HL-60 (cell line): ENCODE results near the gene LCN15.
"Not testable (repeated sequence)": the region's sequence is repeated elsewhere in the genome, so short reads cannot be mapped to it uniquely, and the experiment has no call there.

Source experiments
- DNase-seq, 2 experiments: peaks; one replicate each; pipeline ENCODE4 v3.0.0-alpha.2; 2010 to 2020; ENCODE audit warnings: low read depth in 1 of 2, low spot score in 1 of 2
- H3K27ac ChIP-seq: fragments of 250-450 bp; sonication (Bioruptor Pico); replicated peaks from 2 replicates; pipeline ENCODE4 v1.5.1; 2020; ENCODE audit warnings: mild to moderate bottlenecking, moderate library complexity
- H3K27me3 ChIP-seq: fragments of 250-450 bp; sonication (Bioruptor Pico); 2 replicates; pipeline ENCODE4 v1.5.1; 2021; ENCODE audit warnings: mild to moderate bottlenecking, moderate library complexity; ENCODE audit not compliant: insufficient read depth, poor library complexity, severe bottlenecking
- H3K4me3 ChIP-seq: replicated peaks from 2 replicates; pipeline ENCODE4 v1.5.1; 2011; ENCODE audit warnings: mild to moderate bottlenecking, control low read depth, low read length; ENCODE audit not compliant: insufficient read depth
- GABPA ChIP-seq: IDR thresholded peaks from 2 replicates; pipeline ENCODE4 v1.6.1; 2012; ENCODE audit warnings: low read depth
- POLR2AphosphoS5 ChIP-seq: IDR thresholded peaks from 2 replicates; pipeline ENCODE4 v1.6.1; 2012; ENCODE audit warnings: low read depth
- SPI1 ChIP-seq: IDR thresholded peaks from 2 replicates; pipeline ENCODE4 v1.6.1; 2012; ENCODE audit warnings: low read depth, mild to moderate bottlenecking, borderline replicate concordance
- TF ChIP-seq, protein P1 (sequence below): IDR thresholded peaks from one replicate; pipeline ENCODE4 v1.5.1; 2011; ENCODE audit warnings: low read length, control low read depth, inconsistent platforms; ENCODE audit not compliant: insufficient read depth
- TF ChIP-seq, protein P2 (sequence below): IDR thresholded peaks from 2 replicates; pipeline ENCODE4 v1.6.1; 2012; ENCODE audit warnings: low read depth; ENCODE audit not compliant: insufficient replicate concordance

The LCN15 gene

GRCh38 chr9:136803551-136804508 is 39.5 kb upstream of the LCN15 start:
- H3K27me3 ChIP-seq, result peaks cover 12% of the 10 kb centered on the region
- H3K4me3 ChIP-seq, result no peak overlapping the region
- no peak overlapping the region for H3K27ac ChIP-seq
- DNase-seq, result no peak
- TF ChIP-seq POLR2AphosphoS5, result no peak
- no peak for TF ChIP-seq GABPA
- TF ChIP-seq, protein P1, sequence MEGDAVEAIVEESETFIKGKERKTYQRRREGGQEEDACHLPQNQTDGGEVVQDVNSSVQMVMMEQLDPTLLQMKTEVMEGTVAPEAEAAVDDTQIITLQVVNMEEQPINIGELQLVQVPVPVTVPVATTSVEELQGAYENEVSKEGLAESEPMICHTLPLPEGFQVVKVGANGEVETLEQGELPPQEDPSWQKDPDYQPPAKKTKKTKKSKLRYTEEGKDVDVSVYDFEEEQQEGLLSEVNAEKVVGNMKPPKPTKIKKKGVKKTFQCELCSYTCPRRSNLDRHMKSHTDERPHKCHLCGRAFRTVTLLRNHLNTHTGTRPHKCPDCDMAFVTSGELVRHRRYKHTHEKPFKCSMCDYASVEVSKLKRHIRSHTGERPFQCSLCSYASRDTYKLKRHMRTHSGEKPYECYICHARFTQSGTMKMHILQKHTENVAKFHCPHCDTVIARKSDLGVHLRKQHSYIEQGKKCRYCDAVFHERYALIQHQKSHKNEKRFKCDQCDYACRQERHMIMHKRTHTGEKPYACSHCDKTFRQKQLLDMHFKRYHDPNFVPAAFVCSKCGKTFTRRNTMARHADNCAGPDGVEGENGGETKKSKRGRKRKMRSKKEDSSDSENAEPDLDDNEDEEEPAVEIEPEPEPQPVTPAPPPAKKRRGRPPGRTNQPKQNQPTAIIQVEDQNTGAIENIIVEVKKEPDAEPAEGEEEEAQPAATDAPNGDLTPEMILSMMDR, result no peak
- TF ChIP-seq, protein P2, sequence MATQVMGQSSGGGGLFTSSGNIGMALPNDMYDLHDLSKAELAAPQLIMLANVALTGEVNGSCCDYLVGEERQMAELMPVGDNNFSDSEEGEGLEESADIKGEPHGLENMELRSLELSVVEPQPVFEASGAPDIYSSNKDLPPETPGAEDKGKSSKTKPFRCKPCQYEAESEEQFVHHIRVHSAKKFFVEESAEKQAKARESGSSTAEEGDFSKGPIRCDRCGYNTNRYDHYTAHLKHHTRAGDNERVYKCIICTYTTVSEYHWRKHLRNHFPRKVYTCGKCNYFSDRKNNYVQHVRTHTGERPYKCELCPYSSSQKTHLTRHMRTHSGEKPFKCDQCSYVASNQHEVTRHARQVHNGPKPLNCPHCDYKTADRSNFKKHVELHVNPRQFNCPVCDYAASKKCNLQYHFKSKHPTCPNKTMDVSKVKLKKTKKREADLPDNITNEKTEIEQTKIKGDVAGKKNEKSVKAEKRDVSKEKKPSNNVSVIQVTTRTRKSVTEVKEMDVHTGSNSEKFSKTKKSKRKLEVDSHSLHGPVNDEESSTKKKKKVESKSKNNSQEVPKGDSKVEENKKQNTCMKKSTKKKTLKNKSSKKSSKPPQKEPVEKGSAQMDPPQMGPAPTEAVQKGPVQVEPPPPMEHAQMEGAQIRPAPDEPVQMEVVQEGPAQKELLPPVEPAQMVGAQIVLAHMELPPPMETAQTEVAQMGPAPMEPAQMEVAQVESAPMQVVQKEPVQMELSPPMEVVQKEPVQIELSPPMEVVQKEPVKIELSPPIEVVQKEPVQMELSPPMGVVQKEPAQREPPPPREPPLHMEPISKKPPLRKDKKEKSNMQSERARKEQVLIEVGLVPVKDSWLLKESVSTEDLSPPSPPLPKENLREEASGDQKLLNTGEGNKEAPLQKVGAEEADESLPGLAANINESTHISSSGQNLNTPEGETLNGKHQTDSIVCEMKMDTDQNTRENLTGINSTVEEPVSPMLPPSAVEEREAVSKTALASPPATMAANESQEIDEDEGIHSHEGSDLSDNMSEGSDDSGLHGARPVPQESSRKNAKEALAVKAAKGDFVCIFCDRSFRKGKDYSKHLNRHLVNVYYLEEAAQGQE, result no peak
- no peak for TF ChIP-seq SPI1

DNA sequence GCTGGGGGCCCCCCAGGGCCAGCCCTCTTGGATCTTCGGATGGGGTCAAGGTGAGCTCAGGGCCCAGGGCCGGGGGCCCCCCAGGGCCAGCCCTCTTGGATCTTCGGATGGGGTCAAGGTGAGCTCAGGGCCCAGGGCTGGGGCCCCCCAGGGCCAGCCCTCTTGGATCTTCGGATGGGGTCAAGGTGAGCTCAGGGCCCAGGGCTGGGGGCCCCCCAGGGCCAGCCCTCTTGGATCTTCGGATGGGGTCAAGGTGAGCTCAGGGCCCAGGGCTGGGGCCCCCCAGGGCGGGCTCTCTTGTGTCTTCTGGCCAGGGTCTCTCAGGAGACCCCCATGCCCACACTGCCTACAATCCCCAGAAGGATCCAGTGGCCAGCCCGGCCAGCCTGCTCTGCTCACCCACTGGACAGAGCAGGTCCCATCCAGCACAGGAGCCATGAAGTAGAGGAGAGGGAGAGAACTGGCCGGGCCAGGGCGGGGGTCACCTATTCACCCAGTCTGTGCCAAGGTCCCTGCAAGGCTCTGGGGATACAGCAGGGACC is 38.8 kb upstream of the LCN15 start:
- not testable (repeated sequence) for H3K27ac ChIP-seq, DNase-seq, H3K4me3 ChIP-seq
- H3K27me3 ChIP-seq, result peaks cover 16% of the 10 kb centered on the region

- peaks cover 16% of the 10 kb centered on the region for H3K27me3 ChIP-seq
Observed at GRCh38 chr9:136802321-136802720, 38.0 kb upstream of the LCN15 start.

More at GRCh38 chr9:136802321-136802720, 38.0 kb upstream of the LCN15 start:
- no peak for TF ChIP-seq GABPA
- TF ChIP-seq, protein P1, result no peak
- TF ChIP-seq SPI1, result no peak
- TF ChIP-seq, protein P2, result no peak
- Histone ChIP-seq H3K27ac (no peak overlapping the region), H3K4me3 (no peak overlapping the region)
- DNase-seq, result no peak
